ENCODE results near the gene EPGN.

GRCh38 chr4:74329307-74329706 is 21.0 kb downstream of the EPGN start:
- TF ChIP-seq TAF1 (IDR thresholded peaks at IDR 0.05; ENCODE audit: borderline replicate concordance, low read depth, low read length) (no peak), POLR2AphosphoS5 (IDR thresholded peaks at IDR 0.05; ENCODE audit: low read depth, low read length) (no peak), POLR2A (IDR thresholded peaks at IDR 0.05; ENCODE audit: low read depth, low read length) (no peak)
